Fibroblast of the aortic adventitia (primary cell): ENCODE results near the gene SLC39A1. TPM values are rescaled to one million over a fixed set of nuclear protein-coding genes. Genes with fewer than 3 reads are reported as not detected.

Source experiments
- DNase-seq: peaks from one replicate; pipeline ENCODE4 v3.0.0-alpha.2; 2010; ENCODE audit warnings: low read depth
- H3K4me3 ChIP-seq: 2 replicates; pipeline ENCODE4 v1.5.1; 2011; ENCODE audit warnings: low read depth, mild to moderate bottlenecking, control low read depth, low read length, moderate library complexity
- CTCF ChIP-seq: IDR thresholded peaks from 2 replicates; pipeline ENCODE4 v1.5.1; 2011; ENCODE audit warnings: mild to moderate bottlenecking, low read length, control low read depth, inconsistent platforms; ENCODE audit not compliant: insufficient read depth
- total RNA-seq: library from RNA; depleted of rRNA; stranded (reverse); fragments of >200 nt; gene quantifications from 2 replicates; pipeline ENCODE4 v1.2.3, GENCODE V29; 2012; ENCODE audit warnings: low replicate concordance

SLC39A1 gene
- total RNA-seq, 1 donor: 85.9 TPM

- no peak overlapping the region for H3K4me3 ChIP-seq
- DNase-seq: no peak
- no peak for TF ChIP-seq CTCF
Observed at GRCh38 chr1:153973525-153973924, 10.2 kb upstream of the SLC39A1 start.

GRCh38 chr1:153973071-153973470 lies 9.7 kb upstream of the SLC39A1 start:
- no peak for DNase-seq
- TF ChIP-seq CTCF: no peak
- no peak overlapping the region for H3K4me3 ChIP-seq

- no peak for DNase-seq
- no peak for TF ChIP-seq CTCF
- H3K4me3 ChIP-seq: no peak overlapping the region
Observed at GRCh38 chr1:153970346-153970745, 7.0 kb upstream of the SLC39A1 start.

GRCh38 chr1:153968972-153969371 lies 5.6 kb upstream of the SLC39A1 start:
- no peak for DNase-seq
- TF ChIP-seq CTCF: no peak
- no peak overlapping the region for H3K4me3 ChIP-seq

GRCh38 chr1:153968408-153968807 lies 5.1 kb upstream of the SLC39A1 start:
- no peak for DNase-seq
- H3K4me3 ChIP-seq: peak overlapping the region; percentile 77
- TF ChIP-seq CTCF: no peak

- TF ChIP-seq CTCF: no peak
Observed at GRCh38 chr1:153968000-153968363, 4.6 kb upstream of the SLC39A1 start.

More at GRCh38 chr1:153968000-153968363, 4.6 kb upstream of the SLC39A1 start:
- H3K4me3 ChIP-seq: peak overlapping the region; percentile 77
- DNase-seq: no peak
